Aortic smooth muscle cell (primary cell): ENCODE results near the gene ANKRD34C. TPM values are rescaled to one million over a fixed set of nuclear protein-coding genes. Genes with fewer than 3 reads are reported as not detected.

ENCODE experiments used
- total RNA-seq: library from RNA; depleted of rRNA; stranded (reverse); fragments of >200 nt; gene quantifications from 2 replicates; pipeline ENCODE4 v1.2.3, GENCODE V29; 2014

ANKRD34C gene
- total RNA-seq, result not detected in 2 replicates

DNA sequence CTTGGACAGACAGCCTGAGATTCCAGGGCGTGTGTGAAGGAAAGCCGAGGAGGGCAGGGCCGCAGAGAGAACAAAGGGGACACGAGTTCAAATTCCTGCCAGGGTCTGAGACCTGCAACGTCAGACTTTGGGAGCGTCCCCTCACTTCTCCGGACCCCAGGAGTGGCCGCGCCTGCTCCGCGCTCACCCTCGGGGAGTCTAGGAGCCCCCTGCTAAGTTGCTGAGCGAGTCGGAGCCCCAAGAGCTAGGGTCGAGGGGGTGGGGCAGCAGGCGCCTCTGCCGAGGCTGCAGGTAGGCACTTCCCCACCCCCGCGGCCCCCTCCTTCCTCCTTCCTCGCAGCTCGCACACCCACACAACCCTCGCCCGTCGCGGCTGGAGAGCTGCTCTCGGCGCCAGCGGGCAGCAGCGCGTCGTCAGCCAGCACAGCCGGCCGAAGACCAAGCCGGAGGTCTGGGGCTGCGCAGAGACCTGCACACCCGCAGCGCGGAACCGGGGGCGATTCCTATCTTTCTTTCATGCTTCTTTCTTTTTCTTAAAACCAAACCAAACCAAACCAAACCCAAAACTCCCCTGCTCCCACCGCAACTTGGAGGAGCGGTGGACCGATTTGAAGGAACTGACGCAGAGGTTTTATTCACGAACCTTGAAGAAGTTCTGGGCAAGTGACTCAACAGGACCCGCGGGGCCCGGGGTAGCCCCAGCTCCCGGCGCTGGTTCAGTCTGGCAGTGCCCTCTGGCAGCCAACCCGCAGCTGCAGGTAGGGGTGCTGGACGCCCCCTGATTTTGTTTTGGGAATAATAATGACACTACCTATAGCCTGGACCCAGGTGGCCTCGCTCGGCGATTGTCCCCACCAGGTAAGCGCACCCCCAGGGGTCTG lies at the start of gene ANKRD34C:
Gene ANKRD34C, plus strand, starts transcription at position 352 of the 881 bp plus-strand sequence. CDS start 10,563 bp downstream, outside the sequence.

DNA sequence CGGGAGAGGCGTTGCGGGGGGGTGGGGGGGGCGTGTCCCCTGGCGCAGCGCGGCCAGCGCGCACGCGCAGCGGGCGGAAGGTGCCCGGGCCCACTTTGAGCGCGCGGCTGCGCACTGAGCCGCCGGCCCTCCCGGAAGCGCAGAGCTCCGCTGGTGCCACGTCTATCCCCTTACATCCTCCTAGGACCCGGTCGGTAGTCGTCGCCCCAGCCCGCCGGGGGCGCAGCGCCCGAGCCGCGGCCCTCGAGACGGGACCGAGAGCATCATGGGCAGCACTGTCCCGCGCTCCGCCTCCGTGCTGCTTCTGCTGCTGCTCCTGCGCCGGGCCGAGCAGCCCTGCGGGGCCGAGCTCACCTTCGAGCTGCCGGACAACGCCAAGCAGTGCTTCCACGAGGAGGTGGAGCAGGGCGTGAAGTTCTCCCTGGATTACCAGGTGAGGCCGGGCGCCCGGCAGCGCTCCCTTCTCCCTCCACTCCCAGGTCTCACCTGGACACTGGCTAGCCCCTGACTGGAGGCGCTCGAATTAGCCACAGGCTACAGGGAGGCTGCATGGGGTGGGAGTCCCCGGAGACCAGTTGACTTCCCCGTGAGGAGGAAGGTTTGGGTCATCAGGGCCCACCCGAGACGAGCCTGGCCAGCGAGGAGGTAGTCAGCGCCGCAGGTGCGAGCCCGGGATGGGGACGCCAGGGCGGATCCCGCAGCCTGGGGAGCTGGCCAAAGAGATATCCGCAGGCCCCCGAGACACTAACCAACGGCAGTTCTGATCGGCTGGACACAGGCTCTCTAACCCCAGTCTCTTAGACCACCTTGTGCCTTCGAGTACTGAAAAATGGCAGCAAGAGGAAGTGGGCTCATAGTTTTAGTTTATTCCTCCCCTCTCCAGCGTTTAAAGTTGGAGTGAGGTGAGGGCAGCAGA lies 28.7 kb downstream of the ANKRD34C start, which contains the start of gene TMED3:
Gene TMED3, plus strand, starts transcription at position 128 of the 916 bp plus-strand sequence. Its CDS starts 138 bp downstream, at position 266.

Other genes starting within 250 kb of the ANKRD34C start
- not detected in 2 replicates for gene RASGRF1, start 191.9 kb upstream of the ANKRD34C start, total RNA-seq
- gene TMED3, start 28.4 kb downstream of the ANKRD34C start, total RNA-seq, result 117 and 127 TPM in 2 replicates
- gene MINAR1, start 149.6 kb downstream of the ANKRD34C start, total RNA-seq, result 0.66 and 0.68 TPM in 2 replicates